Mucosa of descending colon (tissue), 3 donors: ENCODE data around the gene SPTBN5. TPM values are rescaled to one million over a fixed set of nuclear protein-coding genes. Genes with fewer than 3 reads are reported as not detected.

Source experiments
- ATAC-seq: fragments of 200-7000 bp; cut with Tn5 transposase; one replicate; pipeline ENCODE4 v1.9.1; 2020; ENCODE audit warnings: mild to moderate bottlenecking, moderate library complexity
- DNase-seq, 3 donors: peaks; one replicate each; pipeline ENCODE4 v3.0.0-alpha.2; 2020
- H3K36me3 ChIP-seq: fragments of 200-600 bp; one replicate; pipeline ENCODE4 v1.8.0; 2021; ENCODE audit warnings: low read depth, mild to moderate bottlenecking
- H3K4me1 ChIP-seq: fragments of 200-600 bp; one replicate; pipeline ENCODE4 v1.8.0; 2021; ENCODE audit warnings: low read depth, mild to moderate bottlenecking
- H3K4me3 ChIP-seq: fragments of 200-600 bp; one replicate; pipeline ENCODE4 v1.8.0; 2021; ENCODE audit warnings: mild to moderate bottlenecking
- H3K9me3 ChIP-seq: fragments of 200-600 bp; one replicate; pipeline ENCODE4 v1.8.0; 2021; ENCODE audit warnings: mild to moderate bottlenecking
- intact Hi-C, 2 donors: fragments of 100-400 bp; cut with DNase I in 1 of 2; cut with micrococcal nuclease in 1 of 2; formaldehyde crosslinking; loops; one replicate each; pipeline versions ENCODE4 v1.11.0 to v1.11.1; 2022; cut with DNase I, micrococcal nuclease
- total RNA-seq, 3 donors: library from RNA; stranded (reverse); fragmentation: NEBNext Ultra II Directional in 2 of 3; extraction: Animal tissue kit (Norgen Biotek cat#: 25700) in 2 of 3; gene quantifications; one replicate each; pipeline versions ENCODE4 v1.2.1 to v1.2.4, GENCODE V29; 2021 to 2023
- TF ChIP-seq, protein P1 (sequence below): fragments of 200-600 bp; IDR thresholded peaks from one replicate; pipeline ENCODE4 v1.8.0; 2022; ENCODE audit warnings: antibody characterized with exemption, mild to moderate bottlenecking
- donor health status: DM: no; HTN: no; CAD: no; lungs with moderate emphysema.
- donor health status: DM: no; HTN: no; CAD: no.
- donor health status: DM: no; HTN: yes; CAD: no.

SPTBN5 gene
- total RNA-seq, 3 donors from 2014 or later, result 0.36 to 2.2 (median 0.87) TPM

DNA sequence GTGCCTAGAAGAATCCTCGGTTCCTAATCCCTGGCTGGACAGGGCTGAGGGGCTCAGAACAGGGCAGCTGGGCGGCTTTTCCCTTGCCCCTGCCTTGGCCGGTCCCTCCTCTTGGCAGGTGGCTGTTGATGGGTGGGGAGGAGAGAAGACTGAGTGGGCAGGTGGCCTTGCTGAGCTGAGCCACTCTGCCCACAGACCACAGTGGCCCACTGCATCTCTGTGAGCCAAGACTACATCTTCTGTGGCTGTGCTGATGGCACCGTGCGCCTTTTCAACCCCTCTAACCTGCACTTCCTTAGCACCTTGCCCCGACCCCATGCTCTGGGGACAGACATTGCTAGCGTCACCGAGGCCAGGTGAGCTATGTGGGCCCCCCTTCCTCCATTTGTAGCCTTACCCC, 80.4 kb downstream of the SPTBN5 start:
- ATAC-seq (no peak), DNase-seq (no peak)
- intact Hi-C loops, result loop anchor here (5.0 kb wide), 2 partner anchors 41 to 256 kb away; partner anchors contain the start of genes MAPKBP1 (in 2 of the 2) and TYRO3 (in 1 of the 2)
- no peaks in the 10 kb centered on the region for H3K4me1 ChIP-seq
- H3K9me3 ChIP-seq, result no peaks in the 10 kb centered on the region
- TF ChIP-seq, protein P1, sequence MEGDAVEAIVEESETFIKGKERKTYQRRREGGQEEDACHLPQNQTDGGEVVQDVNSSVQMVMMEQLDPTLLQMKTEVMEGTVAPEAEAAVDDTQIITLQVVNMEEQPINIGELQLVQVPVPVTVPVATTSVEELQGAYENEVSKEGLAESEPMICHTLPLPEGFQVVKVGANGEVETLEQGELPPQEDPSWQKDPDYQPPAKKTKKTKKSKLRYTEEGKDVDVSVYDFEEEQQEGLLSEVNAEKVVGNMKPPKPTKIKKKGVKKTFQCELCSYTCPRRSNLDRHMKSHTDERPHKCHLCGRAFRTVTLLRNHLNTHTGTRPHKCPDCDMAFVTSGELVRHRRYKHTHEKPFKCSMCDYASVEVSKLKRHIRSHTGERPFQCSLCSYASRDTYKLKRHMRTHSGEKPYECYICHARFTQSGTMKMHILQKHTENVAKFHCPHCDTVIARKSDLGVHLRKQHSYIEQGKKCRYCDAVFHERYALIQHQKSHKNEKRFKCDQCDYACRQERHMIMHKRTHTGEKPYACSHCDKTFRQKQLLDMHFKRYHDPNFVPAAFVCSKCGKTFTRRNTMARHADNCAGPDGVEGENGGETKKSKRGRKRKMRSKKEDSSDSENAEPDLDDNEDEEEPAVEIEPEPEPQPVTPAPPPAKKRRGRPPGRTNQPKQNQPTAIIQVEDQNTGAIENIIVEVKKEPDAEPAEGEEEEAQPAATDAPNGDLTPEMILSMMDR, result no peak
- H3K4me3 ChIP-seq, result no peak overlapping the region
- no peaks in the 10 kb centered on the region for H3K36me3 ChIP-seq

DNA sequence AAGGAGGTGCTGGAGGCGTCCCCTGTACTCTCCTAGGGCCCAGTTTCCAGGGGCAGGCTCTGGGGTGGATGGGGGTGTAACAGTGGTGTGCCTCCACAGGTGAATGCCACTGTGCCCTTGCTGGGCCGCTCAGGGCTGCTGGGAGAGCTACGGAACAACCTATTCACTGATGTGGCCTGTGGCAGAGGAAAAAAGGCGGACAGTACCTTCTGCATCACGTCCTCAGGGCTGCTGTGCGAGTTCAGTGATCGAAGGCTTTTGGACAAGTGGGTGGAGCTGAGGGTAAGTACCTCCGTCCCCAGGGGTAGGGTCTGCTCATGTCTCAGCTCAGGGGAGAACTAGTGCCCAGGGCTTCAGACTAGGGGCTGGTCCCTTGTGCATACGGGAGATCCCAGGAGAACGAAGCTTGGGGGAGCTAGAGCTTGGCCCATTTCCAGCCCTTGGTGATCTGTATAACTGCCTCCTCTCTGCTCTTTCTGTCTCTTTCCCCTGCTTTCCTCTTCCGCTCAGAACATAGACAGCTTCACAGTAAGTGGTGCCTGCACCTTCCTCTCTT, 81.0 kb downstream of the SPTBN5 start:
- no peaks in the 10 kb centered on the region for H3K4me1 ChIP-seq
- ATAC-seq (no peak), DNase-seq (no peak)
- H3K36me3 ChIP-seq, result no peaks in the 10 kb centered on the region
- H3K4me3 ChIP-seq, result no peak overlapping the region
- TF ChIP-seq, protein P1, result no peak
- no peaks in the 10 kb centered on the region for H3K9me3 ChIP-seq
- intact Hi-C loops, result loop anchor here (5.0 kb wide), 2 partner anchors 41 to 256 kb away; partner anchors contain the start of genes MAPKBP1 (in 2 of the 2) and TYRO3 (in 1 of the 2)

DNA sequence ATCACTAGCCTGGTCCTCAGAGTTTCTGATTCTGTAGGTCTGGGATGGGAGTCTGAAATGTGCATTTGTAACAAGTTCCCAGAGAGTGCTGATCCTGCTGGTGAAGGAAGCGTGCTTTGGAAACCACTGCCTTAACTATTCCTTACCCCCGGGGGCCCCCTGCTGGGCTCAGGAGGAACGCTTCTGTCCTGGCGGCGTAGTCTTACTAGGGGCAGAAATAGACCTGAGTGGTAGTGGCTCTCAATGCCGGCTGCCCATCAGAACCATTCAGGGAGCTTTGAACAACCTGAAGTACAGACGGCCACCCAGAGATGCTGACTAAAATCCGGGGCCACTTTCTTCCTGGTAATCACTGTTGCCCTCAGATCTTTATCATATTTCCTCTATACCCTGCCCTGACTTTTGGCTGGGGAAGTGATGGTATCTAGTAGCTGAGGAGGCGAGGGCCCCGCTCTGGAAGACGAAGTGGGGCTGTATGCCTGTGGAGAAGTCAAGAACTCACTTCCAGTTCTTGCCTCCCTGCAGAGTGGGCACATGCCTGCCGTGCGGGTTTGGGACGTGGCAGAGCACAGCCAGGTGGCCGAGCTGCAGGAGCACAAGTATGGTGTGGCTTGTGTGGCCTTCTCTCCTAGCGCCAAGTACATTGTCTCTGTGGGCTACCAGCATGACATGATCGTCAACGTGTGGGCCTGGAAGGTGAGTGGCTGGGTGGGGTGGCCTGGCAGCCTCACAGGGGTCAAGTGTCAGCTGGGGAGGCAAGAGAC, 82.2 kb downstream of the SPTBN5 start:
- TF ChIP-seq, protein P1, result peak; percentile 78
- Histone ChIP-seq H3K9me3 (no peaks in the 10 kb centered on the region), H3K4me1 (no peaks in the 10 kb centered on the region), H3K4me3 (no peak overlapping the region), H3K36me3 (no peaks in the 10 kb centered on the region)
- DNase-seq, result peak; percentile 76 to 91 (median 88)
- ATAC-seq, result peak; percentile 96
- intact Hi-C loops, result loop anchor here (5.0 kb wide), 2 partner anchors 39 to 254 kb away; partner anchors contain the start of genes MAPKBP1 (in 2 of the 2) and TYRO3 (in 1 of the 2)

DNA sequence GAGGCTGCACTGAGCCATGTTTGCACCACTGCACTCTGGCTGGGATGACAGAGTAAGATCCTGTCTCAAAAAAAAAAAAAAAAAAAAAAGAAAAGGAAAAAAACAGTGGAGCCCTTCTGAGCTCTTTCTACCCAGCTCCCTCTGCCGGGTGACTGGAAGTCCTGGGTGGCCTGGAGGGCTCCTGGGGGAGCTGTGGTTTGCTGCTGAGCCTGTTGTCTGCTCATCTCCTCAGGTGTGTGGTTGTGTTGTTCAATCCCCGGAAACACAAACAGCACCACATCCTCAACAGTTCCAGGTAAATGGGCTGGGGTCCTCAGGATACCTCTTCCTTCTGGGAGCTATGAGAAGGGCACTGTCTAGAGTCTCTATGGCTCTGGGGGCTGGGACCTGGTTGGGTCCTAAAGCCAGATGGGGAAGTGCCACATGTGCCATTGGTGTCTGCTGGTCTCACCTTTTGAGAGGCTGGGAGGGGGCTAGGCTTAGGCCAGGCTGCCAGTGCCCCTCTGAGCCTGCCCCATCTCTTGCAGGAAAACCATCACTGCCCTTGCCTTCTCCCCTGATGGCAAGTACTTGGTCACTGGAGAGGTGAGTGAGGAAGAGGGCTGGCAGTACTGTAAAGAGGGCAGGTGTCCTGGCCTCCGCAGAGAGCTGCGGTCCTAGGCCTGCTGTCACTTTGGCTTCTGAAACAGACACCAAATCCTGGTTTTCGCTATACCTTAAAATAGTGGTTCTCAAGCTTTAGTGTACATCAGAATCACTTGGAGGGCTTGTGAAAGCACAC, 83.0 kb downstream of the SPTBN5 start:
- Histone ChIP-seq H3K9me3 (no peaks in the 10 kb centered on the region), H3K4me3 (no peak overlapping the region), H3K36me3 (no peaks in the 10 kb centered on the region), H3K4me1 (no peaks in the 10 kb centered on the region)
- ATAC-seq (no peak), DNase-seq (no peak)
- intact Hi-C loops, result loop anchor here (5.0 kb wide), 2 partner anchors 39 to 254 kb away; partner anchors contain the start of genes MAPKBP1 (in 2 of the 2) and TYRO3 (in 1 of the 2)
- TF ChIP-seq, protein P1, result no peak

DNA sequence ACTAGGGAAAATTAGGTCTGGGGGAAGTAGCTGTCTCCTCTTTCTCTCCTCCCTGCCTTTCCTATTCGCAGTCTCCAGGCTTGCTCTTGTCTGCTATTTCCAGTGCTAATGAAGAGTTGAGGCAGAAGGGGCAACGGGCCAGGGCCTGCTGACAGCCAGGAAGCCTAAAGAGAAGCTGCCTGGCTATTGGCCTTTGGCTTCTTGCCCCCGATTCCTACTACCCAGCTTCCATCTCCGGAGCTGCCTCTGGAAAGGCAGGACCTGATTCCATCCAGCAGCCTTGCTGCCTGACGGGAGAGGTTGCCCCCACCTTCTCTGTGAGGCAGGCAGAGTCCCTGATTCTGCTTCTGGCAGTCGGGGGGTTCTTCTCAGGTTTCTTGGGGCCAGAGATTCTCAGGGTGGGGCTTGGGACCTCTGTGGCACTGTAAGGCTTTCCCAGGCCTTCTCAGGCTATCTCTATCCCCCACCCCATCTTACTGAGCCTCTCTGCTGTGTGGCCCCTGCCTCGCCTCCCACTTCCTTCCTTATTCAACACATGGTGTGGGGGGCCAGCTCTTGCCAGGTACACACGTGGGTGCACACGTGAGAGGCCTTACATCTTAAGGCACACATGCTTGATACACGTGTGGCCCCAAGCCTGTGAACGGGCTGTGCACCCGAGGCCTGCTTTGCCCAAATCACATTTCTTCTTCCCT, 84.2 kb downstream of the SPTBN5 start:
- Histone ChIP-seq H3K4me3 (no peak overlapping the region), H3K36me3 (no peaks in the 10 kb centered on the region), H3K4me1 (no peaks in the 10 kb centered on the region), H3K9me3 (no peaks in the 10 kb centered on the region)
- TF ChIP-seq, protein P1, result no peak
- intact Hi-C loops, result loop anchor here (5.0 kb wide), 2 partner anchors 37 to 252 kb away; partner anchors contain the start of genes MAPKBP1 (in 2 of the 2) and TYRO3 (in 1 of the 2)
- DNase-seq, result no peak
- no peak for ATAC-seq
